Effector memory CD4-positive, alpha-beta T cell (primary cell): ENCODE results near the gene INVS.

ENCODE experiments used
- DNase-seq, 3 donors: peaks; one replicate each; pipeline ENCODE4 v3.0.0-alpha.2; 2020
- H3K27ac ChIP-seq: 2 replicates; pipeline ENCODE4 v1.7.0; 2013; ENCODE audit warnings: mild to moderate bottlenecking, low read length, moderate library complexity; ENCODE audit not compliant: insufficient read depth, poor library complexity, severe bottlenecking
- H3K27me3 ChIP-seq: replicated peaks from 2 replicates; pipeline ENCODE4 v1.7.0; 2013; ENCODE audit warnings: mild to moderate bottlenecking, low read length; ENCODE audit not compliant: insufficient read depth, control insufficient read depth, poor library complexity, severe bottlenecking
- H3K36me3 ChIP-seq: 2 replicates; pipeline ENCODE4 v1.7.0; 2013; ENCODE audit warnings: mild to moderate bottlenecking, low read length, moderate library complexity; ENCODE audit not compliant: control insufficient read depth, insufficient read depth
- H3K4me1 ChIP-seq: 2 replicates; pipeline ENCODE4 v1.7.0; 2013; ENCODE audit warnings: low read length, mild to moderate bottlenecking; ENCODE audit not compliant: control insufficient read depth, insufficient read depth, poor library complexity, severe bottlenecking
- H3K4me3 ChIP-seq: 2 replicates; pipeline ENCODE4 v1.7.0; 2013; ENCODE audit warnings: low read length, low read depth, mild to moderate bottlenecking; ENCODE audit not compliant: insufficient read depth, poor library complexity, severe bottlenecking
- H3K9me3 ChIP-seq: 2 replicates; pipeline ENCODE4 v1.7.0; 2013; ENCODE audit warnings: mild to moderate bottlenecking, low read length, moderate library complexity; ENCODE audit not compliant: control insufficient read depth

Gene INVS

GRCh38 chr9:100170556-100170955, 71.5 kb downstream of the INVS start:
- Histone ChIP-seq H3K27ac (no peak overlapping the region), H3K27me3 (no peaks in the 10 kb centered on the region), H3K4me3 (no peak overlapping the region), H3K4me1 (no peaks in the 10 kb centered on the region), H3K36me3 (no peaks in the 10 kb centered on the region), H3K9me3 (no peaks in the 10 kb centered on the region)
- no peak for DNase-seq

GRCh38 chr9:100186356-100186755, 87.3 kb downstream of the INVS start:
- no peak for DNase-seq
- Histone ChIP-seq H3K4me1 (no peaks in the 10 kb centered on the region), H3K36me3 (no peaks in the 10 kb centered on the region), H3K27ac (no peak overlapping the region), H3K9me3 (peaks cover 10% of the 10 kb centered on the region), H3K4me3 (no peak overlapping the region), H3K27me3 (no peaks in the 10 kb centered on the region)

- Histone ChIP-seq H3K4me3 (no peak overlapping the region), H3K36me3 (no peaks in the 10 kb centered on the region), H3K27ac (no peak overlapping the region), H3K4me1 (no peaks in the 10 kb centered on the region), H3K27me3 (no peaks in the 10 kb centered on the region), H3K9me3 (peaks cover 10% of the 10 kb centered on the region)
- DNase-seq = no peak
These were observed 91.3 kb downstream of the INVS start for GRCh38 chr9:100190339-100190738.

- no peak overlapping the region for H3K27ac ChIP-seq
- H3K36me3 ChIP-seq = no peaks in the 10 kb centered on the region
- H3K4me3 ChIP-seq = no peak overlapping the region
- peaks cover 10% of the 10 kb centered on the region for H3K9me3 ChIP-seq
- H3K27me3 ChIP-seq = no peaks in the 10 kb centered on the region
- no peaks in the 10 kb centered on the region for H3K4me1 ChIP-seq
- DNase-seq = no peak
These were observed 92.2 kb downstream of the INVS start for GRCh38 chr9:100191264-100191663.

- Histone ChIP-seq H3K4me1 (no peaks in the 10 kb centered on the region), H3K27me3 (no peaks in the 10 kb centered on the region), H3K27ac (no peak overlapping the region), H3K36me3 (no peaks in the 10 kb centered on the region), H3K9me3 (peaks cover 10% of the 10 kb centered on the region), H3K4me3 (no peak overlapping the region)
- DNase-seq = no peak
These were observed 94.0 kb downstream of the INVS start for GRCh38 chr9:100193078-100193477.

- H3K36me3 ChIP-seq = no peaks in the 10 kb centered on the region
- H3K27me3 ChIP-seq = no peaks in the 10 kb centered on the region
- H3K27ac ChIP-seq = no peak overlapping the region
- no peaks in the 10 kb centered on the region for H3K4me1 ChIP-seq
- no peak for DNase-seq
- H3K4me3 ChIP-seq = no peak overlapping the region
- no peaks in the 10 kb centered on the region for H3K9me3 ChIP-seq
These were observed 97.2 kb downstream of the INVS start for GRCh38 chr9:100196215-100196614.

- Histone ChIP-seq H3K36me3 (no peaks in the 10 kb centered on the region), H3K4me3 (no peak overlapping the region), H3K27me3 (no peaks in the 10 kb centered on the region), H3K27ac (no peak overlapping the region), H3K4me1 (no peaks in the 10 kb centered on the region), H3K9me3 (no peaks in the 10 kb centered on the region)
- no peak for DNase-seq
These were observed 97.8 kb downstream of the INVS start for GRCh38 chr9:100196828-100197227.

- no peaks in the 10 kb centered on the region for H3K36me3 ChIP-seq
- H3K4me1 ChIP-seq = no peaks in the 10 kb centered on the region
- H3K27ac ChIP-seq = no peak overlapping the region
- H3K9me3 ChIP-seq = no peaks in the 10 kb centered on the region
- no peak overlapping the region for H3K4me3 ChIP-seq
- no peaks in the 10 kb centered on the region for H3K27me3 ChIP-seq
- no peak for DNase-seq
These were observed 98.5 kb downstream of the INVS start for GRCh38 chr9:100197553-100197952.

GRCh38 chr9:100202806-100203205, 103.8 kb downstream of the INVS start:
- H3K4me1 ChIP-seq = no peaks in the 10 kb centered on the region
- no peaks in the 10 kb centered on the region for H3K36me3 ChIP-seq
- no peak for DNase-seq
- H3K9me3 ChIP-seq = no peaks in the 10 kb centered on the region
- H3K27ac ChIP-seq = no peak overlapping the region
- no peaks in the 10 kb centered on the region for H3K27me3 ChIP-seq
- no peak overlapping the region for H3K4me3 ChIP-seq

GRCh38 chr9:100204796-100205195, 105.8 kb downstream of the INVS start:
- Histone ChIP-seq H3K27me3 (no peaks in the 10 kb centered on the region), H3K4me3 (no peak overlapping the region), H3K36me3 (no peaks in the 10 kb centered on the region), H3K4me1 (no peaks in the 10 kb centered on the region), H3K9me3 (no peaks in the 10 kb centered on the region), H3K27ac (no peak overlapping the region)
- DNase-seq = no peak

- Histone ChIP-seq H3K27me3 (no peaks in the 10 kb centered on the region), H3K36me3 (no peaks in the 10 kb centered on the region), H3K27ac (no peak overlapping the region), H3K4me3 (no peak overlapping the region), H3K4me1 (no peaks in the 10 kb centered on the region), H3K9me3 (no peaks in the 10 kb centered on the region)
- DNase-seq = no peak
These were observed 107.9 kb downstream of the INVS start for GRCh38 chr9:100206899-100207298.
